GM12878 (cell line): ENCODE results near the gene FAM151A.

Source experiments
- CTCF ChIP-seq, 3 experiments: IDR thresholded peaks in 2 of 3; conservative IDR thresholded peaks in 1 of 3; 2 replicates each; pipeline ENCODE4 v1.5.1; 2011; ENCODE audit warnings: low read depth in 3 of 3, low read length in 3 of 3, mild to moderate bottlenecking in 3 of 3, control low read depth in 2 of 3, moderate library complexity in 2 of 3, inconsistent platforms in 1 of 3, mixed read lengths in 1 of 3; ENCODE audit not compliant: control insufficient read depth in 2 of 3, insufficient read depth in 1 of 3; ENCODE audit errors: extremely low read depth in 1 of 3
- EGR1 ChIP-seq, 2 experiments: IDR thresholded peaks; 1 replicate in 1 of 2; 2 replicates in 1 of 2; pipeline ENCODE4 v1.6.1; 2011 to 2012; ENCODE audit warnings: low read depth in 2 of 2, low read length in 2 of 2, borderline replicate concordance in 1 of 2, mild to moderate bottlenecking in 1 of 2, moderate library complexity in 1 of 2
- EP300 ChIP-seq, 2 experiments: fragments of 150-350 bp in 1 of 2; IDR thresholded peaks; 2 replicates each; pipeline ENCODE4 v1.6.1; 2011 to 2012; ENCODE audit warnings: low read depth in 2 of 2, low read length in 2 of 2, borderline replicate concordance in 1 of 2, improper control_type of control experiment in 1 of 2, inconsistent platforms in 1 of 2; ENCODE audit not compliant: control insufficient read depth in 1 of 2
- EZH2 ChIP-seq: IDR thresholded peaks from 2 replicates; pipeline ENCODE4 v1.6.1; 2012; ENCODE audit warnings: low read depth, mild to moderate bottlenecking, control low read depth, inconsistent platforms, low read length, borderline replicate concordance; ENCODE audit not compliant: control insufficient read depth
- HDAC2 ChIP-seq: fragments of 200-600 bp; sonication (generic); IDR thresholded peaks from 2 replicates; pipeline ENCODE4 v1.6.1; 2017
- MEF2A ChIP-seq: IDR thresholded peaks from 2 replicates; pipeline ENCODE4 v1.6.1; 2011; ENCODE audit warnings: low read depth, mild to moderate bottlenecking, low read length, moderate library complexity; ENCODE audit not compliant: insufficient read depth
- POLR2A ChIP-seq: IDR thresholded peaks from 2 replicates; pipeline ENCODE4 v1.6.1; 2011; ENCODE audit warnings: low read depth, mild to moderate bottlenecking, low read length
- TAF1 ChIP-seq: IDR thresholded peaks from 2 replicates; pipeline ENCODE4 v1.6.1; 2011; ENCODE audit warnings: mild to moderate bottlenecking, low read depth, low read length, borderline replicate concordance
- YY1 ChIP-seq: IDR thresholded peaks from 2 replicates; pipeline ENCODE4 v1.6.1; 2011; ENCODE audit warnings: low read depth, mild to moderate bottlenecking, low read length
- TF ChIP-seq, protein P1 (sequence below): IDR thresholded peaks from 2 replicates; pipeline ENCODE4 v1.6.1; 2012; ENCODE audit warnings: low read depth, low read length, improper control_type of control experiment

GRCh38 chr1:54569339-54569738 is 54.0 kb downstream of the FAM151A start:
- TF ChIP-seq CTCF (IDR thresholded peaks at IDR 0.05 in 2 of 3, conservative IDR thresholded peaks at IDR 0.05 in 1 of 3; ENCODE audit: control insufficient read depth in 2 of 3, extremely low read depth in 1 of 3, insufficient read depth in 1 of 3, low read depth in 3 of 3, low read length in 3 of 3) (no peak), EP300 (IDR thresholded peaks at IDR 0.05; ENCODE audit: borderline replicate concordance in 1 of 2, control insufficient read depth in 1 of 2, low read depth in 2 of 2, low read length in 2 of 2) (no peak), YY1 (no peak), EZH2 (no peak), EGR1 (IDR thresholded peaks at IDR 0.05; ENCODE audit: borderline replicate concordance in 1 of 2, low read depth in 2 of 2, low read length in 2 of 2) (no peak), HDAC2 (no peak), MEF2A (no peak), POLR2A (no peak), TAF1 (no peak)
- TF ChIP-seq, protein P1, sequence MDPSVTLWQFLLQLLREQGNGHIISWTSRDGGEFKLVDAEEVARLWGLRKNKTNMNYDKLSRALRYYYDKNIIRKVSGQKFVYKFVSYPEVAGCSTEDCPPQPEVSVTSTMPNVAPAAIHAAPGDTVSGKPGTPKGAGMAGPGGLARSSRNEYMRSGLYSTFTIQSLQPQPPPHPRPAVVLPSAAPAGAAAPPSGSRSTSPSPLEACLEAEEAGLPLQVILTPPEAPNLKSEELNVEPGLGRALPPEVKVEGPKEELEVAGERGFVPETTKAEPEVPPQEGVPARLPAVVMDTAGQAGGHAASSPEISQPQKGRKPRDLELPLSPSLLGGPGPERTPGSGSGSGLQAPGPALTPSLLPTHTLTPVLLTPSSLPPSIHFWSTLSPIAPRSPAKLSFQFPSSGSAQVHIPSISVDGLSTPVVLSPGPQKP: no peak
